Mesendoderm (in vitro differentiated cells): ENCODE measurements around the gene PGAM1. TPM values are rescaled to one million over a fixed set of nuclear protein-coding genes. Genes with fewer than 3 reads are reported as not detected.
A peak's percentile ranks its signal among the peaks of the same experiment; 100 is the strongest.

Experiments used
- DNase-seq: peaks from one replicate; pipeline ENCODE4 v3.0.0; 2013
- H2AK5ac ChIP-seq: 2 replicates; pipeline ENCODE4 v1.6.1; 2013; ENCODE audit warnings: low read length, inconsistent platforms
- H2BK120ac ChIP-seq: 2 replicates; pipeline ENCODE4 v1.6.1; 2013; ENCODE audit warnings: low read depth, mild to moderate bottlenecking, low read length, moderate library complexity, mixed read lengths
- H2BK15ac ChIP-seq: replicated peaks from 2 replicates; pipeline ENCODE4 v1.6.1; 2013; ENCODE audit warnings: low read depth, mild to moderate bottlenecking, moderate library complexity
- H2BK5ac ChIP-seq: 2 replicates; pipeline ENCODE4 v1.6.1; 2013; ENCODE audit warnings: low read length, inconsistent platforms
- H3K18ac ChIP-seq: 2 replicates; pipeline ENCODE4 v1.6.1; 2013; ENCODE audit warnings: mild to moderate bottlenecking, low read length, mixed read lengths
- H3K23ac ChIP-seq: one replicate; pipeline ENCODE4 v1.6.1; 2013; ENCODE audit warnings: low read length
- H3K27ac ChIP-seq: 2 replicates; pipeline ENCODE4 v1.5.1; 2013; ENCODE audit warnings: low read depth, mild to moderate bottlenecking, inconsistent platforms, low read length, moderate library complexity
- H3K27me3 ChIP-seq: 2 replicates; pipeline ENCODE4 v1.6.1; 2013; ENCODE audit warnings: low read length, control low read depth, mild to moderate bottlenecking, inconsistent platforms; ENCODE audit not compliant: insufficient read depth, poor library complexity
- H3K36me3 ChIP-seq: 2 replicates; pipeline ENCODE4 v1.6.1; 2013; ENCODE audit warnings: low read length, inconsistent platforms; ENCODE audit not compliant: control insufficient read depth, insufficient read depth
- H3K4ac ChIP-seq: one replicate; pipeline ENCODE4 v1.6.1; 2013; ENCODE audit warnings: low read depth, mild to moderate bottlenecking, low read length, moderate library complexity
- H3K4me1 ChIP-seq: 2 replicates; pipeline ENCODE4 v1.6.1; 2013; ENCODE audit warnings: low read depth, low read length, inconsistent platforms; ENCODE audit not compliant: control insufficient read depth
- H3K4me2 ChIP-seq: 2 replicates; pipeline ENCODE4 v1.6.1; 2013; ENCODE audit warnings: low read length
- H3K4me3 ChIP-seq: 2 replicates; pipeline ENCODE4 v1.5.1; 2013; ENCODE audit warnings: mild to moderate bottlenecking, low read length
- H3K56ac ChIP-seq: one replicate; pipeline ENCODE4 v1.6.1; 2013; ENCODE audit warnings: low read length
- H3K79me1 ChIP-seq: 2 replicates; pipeline ENCODE4 v1.6.1; 2013; ENCODE audit warnings: low read length, inconsistent platforms
- H3K79me2 ChIP-seq: 2 replicates; pipeline ENCODE4 v1.6.1; 2013; ENCODE audit warnings: mild to moderate bottlenecking, low read length; ENCODE audit not compliant: control insufficient read depth, insufficient read depth
- H3K9ac ChIP-seq: 2 replicates; pipeline ENCODE4 v1.6.1; 2013; ENCODE audit warnings: low read length, inconsistent platforms
- H4K5ac ChIP-seq: one replicate; pipeline ENCODE4 v1.6.1; 2013; ENCODE audit warnings: low read length
- H4K8ac ChIP-seq: one replicate; pipeline ENCODE4 v1.6.1; 2013; ENCODE audit warnings: low read depth, mild to moderate bottlenecking, control low read depth, low read length, moderate library complexity
- WGBS: extraction: QIAGEN DNeasy Blood & Tissue Kit; methylation state at CpG from one replicate; pipeline ENCODE4 v1.1.7; 2013; ENCODE audit warnings: low lambda C conversion rate, missing lambda C conversion rate; ENCODE audit not compliant: insufficient coverage; ENCODE audit errors: extremely low coverage; 5-methylcytosine and 5-hydroxymethylcytosine counted together
- polyA plus RNA-seq, 2 experiments: library from polyadenylated mRNA; stranded (reverse); fragments of 200-250 nt; gene quantifications; one replicate each; pipeline ENCODE4 v1.2.3, GENCODE V29; 2013

Gene PGAM1
- 582 TPM for polyA plus RNA-seq (2013, experiment 1 of 2)
- 593 TPM for polyA plus RNA-seq (2013, experiment 2 of 2)

- Histone ChIP-seq H3K23ac (peak within 1 kb of the TSS; percentile 98), H3K4me1 (peaks cover 5% of the 10 kb centered on the region), H2AK5ac (peak within 1 kb of the TSS; percentile 92), H4K5ac (no peak within 1 kb of the TSS), H3K4me3 (peak within 1 kb of the TSS; percentile 100), H3K27me3 (no peaks in the 10 kb centered on the region), H3K27ac (peak within 1 kb of the TSS; percentile 94), H3K4me2 (peak within 1 kb of the TSS; percentile 76), H2BK15ac (no peak within 1 kb of the TSS), H3K56ac (peak within 1 kb of the TSS; percentile 94), H3K9ac (peak within 1 kb of the TSS; percentile 92), H3K4ac (peak within 1 kb of the TSS; percentile 99), H3K18ac (peak within 1 kb of the TSS; percentile 98), H2BK120ac (peak within 1 kb of the TSS; percentile 37), H3K79me1 (peaks cover 2% of the 10 kb centered on the region), H3K79me2 (peaks cover 34% of the 10 kb centered on the region), H3K36me3 (peaks cover 9% of the 10 kb centered on the region), H2BK5ac (peak within 1 kb of the TSS; percentile 87), H4K8ac (peak within 1 kb of the TSS; percentile 77)
- peak; percentile 97 for DNase-seq
- WGBS: no CpG with 5 or more reads among the region's 90 CpGs
These were observed at the start of gene PGAM1 for GRCh38 chr10:97425964-97426775. PGAM1 (plus strand) TSS chr10:97426191; CDS start chr10:97426308, 117 bp downstream.

- Histone ChIP-seq H3K4me3 (no peak overlapping the region), H3K9ac (no peak overlapping the region), H2BK5ac (no peak overlapping the region), H3K79me2 (no peaks in the 10 kb centered on the region), H3K4me1 (no peaks in the 10 kb centered on the region), H3K23ac (no peak overlapping the region), H4K5ac (no peak overlapping the region), H3K18ac (no peak overlapping the region), H3K4me2 (no peak overlapping the region), H3K79me1 (no peaks in the 10 kb centered on the region), H4K8ac (no peak overlapping the region), H3K56ac (no peak overlapping the region), H2BK120ac (no peak overlapping the region), H3K36me3 (peaks cover 18% of the 10 kb centered on the region), H3K4ac (no peak overlapping the region), H3K27ac (no peak overlapping the region), H2BK15ac (no peak overlapping the region), H3K27me3 (no peaks in the 10 kb centered on the region), H2AK5ac (no peak overlapping the region)
- no CpG with 5 or more reads among the region's 6 CpGs for WGBS
- DNase-seq: no peak
These were observed 49.6 kb upstream of the PGAM1 start for GRCh38 chr10:97376413-97376812.

GRCh38 chr10:97378933-97379921, 46.8 kb upstream of the PGAM1 start:
- DNase-seq: peak; percentile 14

GRCh38 chr10:97380516-97380915, 45.5 kb upstream of the PGAM1 start:
- H3K23ac ChIP-seq: no peak overlapping the region
- H4K5ac ChIP-seq: no peak overlapping the region
- H3K18ac ChIP-seq: no peak overlapping the region
- no peak overlapping the region for H3K56ac ChIP-seq
- H3K9ac ChIP-seq: no peak overlapping the region
- no peaks in the 10 kb centered on the region for H3K27me3 ChIP-seq
- no CpG with 5 or more reads among the region's 8 CpGs for WGBS
- H3K4me3 ChIP-seq: no peak overlapping the region
- H3K27ac ChIP-seq: no peak overlapping the region
- no peak overlapping the region for H2BK120ac ChIP-seq
- no peaks in the 10 kb centered on the region for H3K79me1 ChIP-seq
- no peak for DNase-seq
- no peak overlapping the region for H4K8ac ChIP-seq
- no peak overlapping the region for H2AK5ac ChIP-seq
- H2BK15ac ChIP-seq: no peak overlapping the region
- no peak overlapping the region for H2BK5ac ChIP-seq
- H3K4ac ChIP-seq: no peak overlapping the region
- peaks cover 10% of the 10 kb centered on the region for H3K36me3 ChIP-seq
- no peaks in the 10 kb centered on the region for H3K79me2 ChIP-seq
- H3K4me1 ChIP-seq: no peaks in the 10 kb centered on the region
- H3K4me2 ChIP-seq: no peak overlapping the region

More at GRCh38 chr10:97378933-97379921, 46.8 kb upstream of the PGAM1 start:
- Histone ChIP-seq H3K36me3 (peaks cover 6% of the 10 kb centered on the region), H3K9ac (no peak overlapping the region), H3K23ac (no peak overlapping the region), H4K8ac (no peak overlapping the region), H3K4me2 (no peak overlapping the region), H3K4ac (no peak overlapping the region), H2BK5ac (no peak overlapping the region), H4K5ac (no peak overlapping the region), H3K18ac (no peak overlapping the region), H3K27ac (no peak overlapping the region), H3K4me3 (no peak overlapping the region), H3K56ac (no peak overlapping the region), H2AK5ac (no peak overlapping the region), H3K4me1 (no peaks in the 10 kb centered on the region), H2BK120ac (no peak overlapping the region), H3K79me1 (no peaks in the 10 kb centered on the region), H2BK15ac (no peak overlapping the region), H3K27me3 (no peaks in the 10 kb centered on the region), H3K79me2 (no peaks in the 10 kb centered on the region)
- WGBS: no CpG with 5 or more reads among the region's 15 CpGs

GRCh38 chr10:97381626-97382025, 44.4 kb upstream of the PGAM1 start:
- no CpG with 5 or more reads among the region's 8 CpGs for WGBS

More at GRCh38 chr10:97381626-97382025, 44.4 kb upstream of the PGAM1 start:
- H2BK15ac ChIP-seq: no peak overlapping the region
- no peaks in the 10 kb centered on the region for H3K79me1 ChIP-seq
- H2BK5ac ChIP-seq: no peak overlapping the region
- H2BK120ac ChIP-seq: no peak overlapping the region
- H3K9ac ChIP-seq: no peak overlapping the region
- no peak overlapping the region for H3K4ac ChIP-seq
- DNase-seq: no peak
- H3K36me3 ChIP-seq: peaks cover 9% of the 10 kb centered on the region
- H3K27ac ChIP-seq: no peak overlapping the region
- H3K27me3 ChIP-seq: no peaks in the 10 kb centered on the region
- H3K18ac ChIP-seq: no peak overlapping the region
- no peaks in the 10 kb centered on the region for H3K79me2 ChIP-seq
- H3K23ac ChIP-seq: no peak overlapping the region
- H3K4me2 ChIP-seq: no peak overlapping the region
- H3K4me1 ChIP-seq: no peaks in the 10 kb centered on the region
- H4K8ac ChIP-seq: no peak overlapping the region
- no peak overlapping the region for H3K4me3 ChIP-seq
- no peak overlapping the region for H3K56ac ChIP-seq
- H4K5ac ChIP-seq: no peak overlapping the region
- H2AK5ac ChIP-seq: no peak overlapping the region
